Measurements from ENCODE around the gene HHAT.

Gene HHAT

GRCh38 chr1:210407207-210407886 is 78.6 kb downstream of the HHAT start:
- peak; percentile 94 for TF ChIP-seq CTCF (IDR thresholded peaks at IDR 0.05; ENCODE audit: low read depth, low read length)
- DNase-seq (ENCODE audit: extremely low read depth, low read depth), result peak; percentile 16

GRCh38 chr1:210407887-210408252 is 79.2 kb downstream of the HHAT start:
- no peak for DNase-seq (ENCODE audit: extremely low read depth, low read depth)
- no peak for TF ChIP-seq CTCF (IDR thresholded peaks at IDR 0.05; ENCODE audit: low read depth, low read length)

GRCh38 chr1:210412240-210412639 is 83.5 kb downstream of the HHAT start:
- no peak for TF ChIP-seq CTCF (IDR thresholded peaks at IDR 0.05; ENCODE audit: low read depth, low read length)
- DNase-seq (ENCODE audit: extremely low read depth, low read depth), result no peak

- no peak for DNase-seq (ENCODE audit: extremely low read depth, low read depth)
Measured at GRCh38 chr1:210413951-210414350, 85.2 kb downstream of the HHAT start.

GRCh38 chr1:210415846-210416448 is 87.2 kb downstream of the HHAT start:
- no peak for DNase-seq (ENCODE audit: extremely low read depth, low read depth)
- TF ChIP-seq CTCF (IDR thresholded peaks at IDR 0.05; ENCODE audit: low read depth, low read length), result no peak

More at GRCh38 chr1:210413951-210414350, 85.2 kb downstream of the HHAT start:
- no peak for TF ChIP-seq CTCF (IDR thresholded peaks at IDR 0.05; ENCODE audit: low read depth, low read length)

GRCh38 chr1:210416681-210417080 is 88.0 kb downstream of the HHAT start:
- DNase-seq (ENCODE audit: extremely low read depth, low read depth), result no peak
- no peak for TF ChIP-seq CTCF (IDR thresholded peaks at IDR 0.05; ENCODE audit: low read depth, low read length)

GRCh38 chr1:210417881-210418280 is 89.2 kb downstream of the HHAT start:
- TF ChIP-seq CTCF (IDR thresholded peaks at IDR 0.05; ENCODE audit: low read depth, low read length), result no peak
- DNase-seq (ENCODE audit: extremely low read depth, low read depth), result no peak

Measured in AG09319 (cell line).